ENCODE data around the gene JMJD4. TPM values are rescaled to one million over a fixed set of nuclear protein-coding genes. Genes with fewer than 3 reads are reported as not detected.

JMJD4 gene
- total RNA-seq, 4 donors from 2014 or later: 22.7 to 33.9 (median 25.1) TPM

DNA sequence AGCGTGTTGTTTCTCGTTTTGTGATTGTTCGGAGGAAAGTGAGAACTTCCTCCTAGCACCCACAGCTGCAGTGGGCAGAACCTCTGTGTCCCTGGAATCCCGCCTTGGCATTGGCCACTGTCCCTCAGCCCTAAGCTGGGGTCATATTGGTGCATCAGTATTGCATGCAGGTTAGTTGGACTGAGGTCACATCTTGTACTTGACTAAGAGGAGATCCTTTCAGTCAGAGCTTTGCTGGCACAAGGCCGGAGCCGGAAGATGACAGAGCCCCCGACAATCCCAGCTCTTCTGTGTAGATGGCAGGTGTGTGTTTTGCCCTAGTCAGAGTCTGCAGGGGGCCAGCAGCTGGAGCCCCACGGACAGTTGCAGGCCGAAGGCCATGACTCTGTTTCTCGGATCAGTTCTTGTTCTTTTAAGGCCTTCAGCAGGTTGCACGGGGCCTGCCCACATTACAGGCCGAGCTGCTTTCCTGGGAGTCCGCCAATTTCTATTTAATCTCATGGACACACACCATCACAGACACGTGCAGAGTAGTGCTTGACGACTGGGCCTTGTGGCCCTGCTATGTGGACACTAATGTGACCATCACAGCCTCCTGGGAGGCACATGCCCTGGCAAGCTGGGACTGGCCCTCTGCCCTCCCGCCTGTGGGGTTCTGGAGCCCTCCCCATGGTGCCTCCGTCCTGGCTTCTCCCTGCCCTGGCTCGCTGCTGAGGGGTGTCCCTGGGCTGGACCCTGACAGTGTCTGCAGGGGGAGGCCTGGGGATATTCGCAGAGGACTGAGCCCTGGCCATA is 15.0 kb upstream of the JMJD4 start:
- no peak for DNase-seq (ENCODE audit: low spot score)
- no peak for ATAC-seq (ENCODE audit: low FRiP score)
- no peak for TF ChIP-seq CTCF (IDR thresholded peaks at IDR 0.05)

DNA sequence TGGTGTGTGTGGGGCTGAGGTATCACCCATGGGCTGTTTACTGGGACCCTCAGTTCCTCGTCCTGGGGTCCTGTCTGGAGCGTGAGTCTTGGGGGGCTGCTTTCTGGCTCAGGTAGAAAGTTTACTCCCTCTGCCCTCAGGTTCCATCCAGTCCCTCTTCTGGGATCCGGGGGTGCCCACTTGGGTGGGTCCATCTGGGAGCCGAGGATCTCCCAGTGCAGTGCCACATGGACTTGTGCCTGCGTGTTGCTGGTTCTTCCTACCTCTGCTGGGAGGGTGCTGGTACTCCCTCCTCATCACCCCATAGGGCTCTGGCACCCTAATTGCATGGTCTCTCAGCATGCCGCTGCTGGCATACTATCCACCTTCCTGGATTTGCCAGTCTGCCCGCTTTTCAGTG is 14.1 kb upstream of the JMJD4 start:
- ATAC-seq (ENCODE audit: low FRiP score) (peak; percentile 3), DNase-seq (ENCODE audit: low spot score) (no peak)
- no peak for TF ChIP-seq CTCF (IDR thresholded peaks at IDR 0.05)

DNA sequence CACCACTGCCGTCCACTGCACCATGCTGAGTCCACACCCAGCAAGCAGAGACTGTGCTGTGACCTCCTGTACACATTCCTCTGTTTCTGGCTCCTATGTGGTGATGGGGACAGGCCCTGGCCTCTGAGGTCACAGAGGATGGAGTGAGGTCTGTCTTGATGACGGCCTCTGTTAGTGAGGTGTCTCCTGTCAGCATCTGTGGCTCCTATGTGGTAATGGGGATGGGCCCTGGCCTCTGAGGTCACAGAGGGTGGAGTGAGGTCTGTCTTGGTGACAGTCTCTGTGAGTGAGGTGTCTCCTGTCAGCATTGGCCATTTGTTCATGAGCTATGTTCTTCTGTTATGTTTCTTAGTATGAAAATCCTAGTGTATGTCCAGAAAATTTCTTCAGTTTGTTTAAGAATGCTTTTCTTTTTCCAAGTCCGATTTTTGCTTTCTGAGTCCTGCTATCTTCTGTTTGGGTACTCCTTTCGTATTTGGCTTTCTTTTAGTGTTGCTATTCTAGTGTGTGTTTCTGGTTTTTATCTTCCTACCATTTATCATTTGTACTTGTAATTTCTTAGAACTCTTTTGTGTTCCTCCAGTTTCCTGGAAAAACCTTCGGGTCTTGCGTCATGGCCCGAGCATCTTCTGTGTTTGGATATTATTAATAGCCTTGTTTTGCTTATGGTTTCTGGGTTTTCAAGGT is 13.5 kb upstream of the JMJD4 start:
- DNase-seq (ENCODE audit: low spot score) (no peak), ATAC-seq (ENCODE audit: low FRiP score) (peak; percentile 58)
- TF ChIP-seq CTCF (IDR thresholded peaks at IDR 0.05): no peak

DNA sequence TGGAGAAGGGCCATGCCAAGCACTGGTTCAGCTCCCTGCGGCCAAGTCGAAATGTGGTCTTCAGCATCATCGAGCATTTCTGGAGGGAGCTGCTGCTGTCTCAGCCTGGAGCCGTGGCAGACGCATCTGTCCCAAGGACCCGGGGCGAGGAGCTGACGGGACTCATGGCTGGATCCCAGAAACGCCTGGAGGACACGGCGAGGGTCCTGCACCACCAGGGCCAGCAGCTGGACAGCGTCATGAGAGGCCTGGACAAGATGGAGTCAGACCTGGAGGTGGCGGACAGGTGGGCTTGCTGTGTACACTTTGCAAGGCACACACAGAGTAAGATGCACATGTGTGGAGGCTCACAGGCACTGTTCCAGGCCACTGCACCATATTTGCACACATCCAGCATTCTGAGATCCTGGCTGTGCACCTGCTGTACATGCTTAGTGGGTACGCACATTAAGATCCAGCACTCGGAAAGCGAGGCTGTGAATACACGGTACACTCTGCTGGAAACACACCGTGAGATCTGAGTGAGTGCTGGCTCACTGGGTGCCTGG is 12.9 kb upstream of the JMJD4 start:
- ATAC-seq (ENCODE audit: low FRiP score): no peak
- no peak for DNase-seq (ENCODE audit: low spot score)

GRCh38 chr1:227747382-227747781 is 12.3 kb upstream of the JMJD4 start:
- no peak for ATAC-seq (ENCODE audit: low FRiP score)
- DNase-seq (ENCODE audit: low spot score): no peak
- TF ChIP-seq CTCF (IDR thresholded peaks at IDR 0.05): no peak

More for the DNA sequence above, 12.9 kb upstream of the JMJD4 start:
- no peak for TF ChIP-seq CTCF (IDR thresholded peaks at IDR 0.05)

DNA sequence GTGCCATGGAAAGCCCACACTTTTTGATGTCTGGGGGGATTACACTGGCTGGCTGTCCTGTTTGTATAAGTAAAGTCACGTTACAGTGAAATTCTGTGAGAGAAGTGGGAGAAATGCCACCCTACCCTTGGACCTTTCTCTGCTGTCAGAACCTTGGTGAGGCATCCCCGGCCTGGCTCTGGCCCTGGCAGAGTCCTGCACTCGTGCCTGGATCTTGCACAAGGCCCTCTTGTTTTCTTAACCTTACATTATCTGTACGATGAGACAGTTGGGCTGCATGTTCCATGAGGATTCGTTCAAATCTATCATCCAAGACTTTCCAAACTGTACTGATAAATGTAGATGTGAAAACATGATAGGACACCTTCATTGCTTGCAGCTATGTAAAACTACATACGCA is 11.6 kb upstream of the JMJD4 start:
- no peak for TF ChIP-seq CTCF (IDR thresholded peaks at IDR 0.05)

More for the DNA sequence above, 11.6 kb upstream of the JMJD4 start:
- ATAC-seq (ENCODE audit: low FRiP score): no peak
- no peak for DNase-seq (ENCODE audit: low spot score)

All from omental fat pad (tissue), 4 donors.